Inflammatory macrophage treated with lipopolysaccharide for 4 hours (primary cell): Measurements from ENCODE around the gene SHC1.

ENCODE experiments used
- DNase-seq: peaks from one replicate; pipeline ENCODE4 v3.0.0-alpha.2; 2020

SHC1 gene

DNA sequence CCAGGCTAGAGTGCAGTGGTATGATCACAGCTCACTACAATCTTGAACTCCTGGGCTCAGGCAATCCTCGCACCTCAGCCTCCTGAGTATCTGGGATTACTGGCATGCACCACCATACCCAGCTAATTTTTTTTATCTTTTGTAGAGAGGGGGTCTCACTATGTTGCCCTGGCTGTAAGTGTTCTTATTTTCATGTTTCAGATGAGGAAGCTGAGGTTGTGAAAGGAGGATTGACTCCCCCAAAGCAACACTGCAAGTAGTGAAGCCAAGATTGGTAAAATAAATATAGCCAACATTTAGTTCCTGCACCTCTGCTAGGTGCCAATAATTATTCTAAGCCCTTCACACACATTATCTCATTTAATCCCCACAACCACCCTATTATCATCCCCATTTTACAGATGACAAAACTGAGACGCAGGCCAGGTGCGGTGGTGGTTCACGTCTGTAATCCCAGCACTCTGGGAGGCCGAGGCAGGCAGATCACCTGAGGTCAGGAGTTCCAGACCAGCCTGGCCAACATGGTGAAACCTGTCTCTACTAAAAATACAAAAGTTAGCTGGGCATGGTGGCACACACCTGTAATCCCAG lies 36.1 kb downstream of the SHC1 start:
- DNase-seq: no peak

- no peak for DNase-seq
These were observed 38.5 kb downstream of the SHC1 start for GRCh38 chr1:154931940-154932487.

GRCh38 chr1:154926201-154926600 lies 44.3 kb downstream of the SHC1 start:
- no peak for DNase-seq

DNA sequence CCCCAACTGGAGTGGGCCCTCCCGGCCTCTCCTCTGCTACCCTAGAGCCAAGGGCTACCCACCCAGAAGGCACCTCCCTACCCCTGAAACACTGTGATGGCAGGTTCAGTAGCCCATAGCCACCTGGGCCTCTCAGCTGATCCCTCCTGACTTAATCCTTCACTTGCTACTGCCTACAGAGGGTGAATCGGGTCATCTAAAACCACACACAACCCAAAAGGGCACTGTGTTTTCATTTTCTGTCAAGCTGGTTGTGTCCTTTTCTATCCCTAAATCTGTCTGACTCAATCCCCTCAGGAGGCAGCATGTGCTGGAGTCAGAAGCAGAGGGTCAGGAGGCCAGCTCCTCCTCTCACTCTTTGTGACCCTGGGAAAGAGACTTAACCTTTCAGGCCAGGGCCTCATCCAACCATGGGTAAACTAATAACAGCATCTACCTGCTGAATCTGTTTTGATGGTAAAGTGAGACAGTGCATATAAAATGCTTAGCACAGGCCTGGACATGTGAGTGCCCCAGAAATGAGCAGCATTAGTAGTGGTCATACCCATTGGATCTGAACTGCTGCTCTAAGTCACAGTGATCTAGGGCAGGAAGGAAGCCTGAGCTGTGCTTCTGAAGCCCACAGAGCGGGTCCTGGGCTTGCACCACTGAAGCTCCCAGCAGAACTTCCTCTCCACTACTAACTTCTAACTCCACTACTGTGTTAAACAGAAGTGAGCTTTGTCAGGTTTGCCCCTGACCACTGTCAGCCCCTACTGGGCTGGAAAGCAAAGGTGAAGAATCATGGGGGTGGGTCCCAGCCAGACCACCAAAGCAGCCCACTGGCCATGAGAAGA lies 45.0 kb downstream of the SHC1 start:
- no peak for DNase-seq

DNA sequence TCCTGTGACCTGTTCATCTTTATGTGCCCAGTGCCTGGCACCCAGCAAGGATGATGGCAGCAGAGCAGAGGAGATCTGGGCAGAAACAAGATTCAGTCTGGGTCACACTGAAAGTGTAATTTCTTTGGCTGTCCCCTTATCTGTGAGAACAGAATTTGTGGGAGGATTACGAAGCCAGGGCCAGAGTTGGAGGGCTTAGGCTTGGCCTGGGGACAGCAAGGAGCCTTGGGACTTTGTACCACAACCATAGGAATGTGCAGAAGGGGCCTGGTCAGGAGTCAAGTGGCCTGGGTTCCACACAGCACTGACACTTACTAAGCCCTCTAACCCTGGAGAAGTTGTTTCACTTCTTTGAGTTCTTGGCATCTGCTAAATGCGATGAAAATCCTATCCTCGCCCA lies 46.9 kb downstream of the SHC1 start:
- DNase-seq: no peak

GRCh38 chr1:154913273-154913672 lies 57.3 kb downstream of the SHC1 start:
- DNase-seq: no peak

- no peak for DNase-seq
These were observed 57.8 kb downstream of the SHC1 start for GRCh38 chr1:154912755-154913154.
